Measurements from ENCODE around the gene KIF26B.
"Not testable (repeated sequence)": the region's sequence is repeated elsewhere in the genome, so short reads cannot be mapped to it uniquely, and the experiment has no call there.

Gene KIF26B

DNA sequence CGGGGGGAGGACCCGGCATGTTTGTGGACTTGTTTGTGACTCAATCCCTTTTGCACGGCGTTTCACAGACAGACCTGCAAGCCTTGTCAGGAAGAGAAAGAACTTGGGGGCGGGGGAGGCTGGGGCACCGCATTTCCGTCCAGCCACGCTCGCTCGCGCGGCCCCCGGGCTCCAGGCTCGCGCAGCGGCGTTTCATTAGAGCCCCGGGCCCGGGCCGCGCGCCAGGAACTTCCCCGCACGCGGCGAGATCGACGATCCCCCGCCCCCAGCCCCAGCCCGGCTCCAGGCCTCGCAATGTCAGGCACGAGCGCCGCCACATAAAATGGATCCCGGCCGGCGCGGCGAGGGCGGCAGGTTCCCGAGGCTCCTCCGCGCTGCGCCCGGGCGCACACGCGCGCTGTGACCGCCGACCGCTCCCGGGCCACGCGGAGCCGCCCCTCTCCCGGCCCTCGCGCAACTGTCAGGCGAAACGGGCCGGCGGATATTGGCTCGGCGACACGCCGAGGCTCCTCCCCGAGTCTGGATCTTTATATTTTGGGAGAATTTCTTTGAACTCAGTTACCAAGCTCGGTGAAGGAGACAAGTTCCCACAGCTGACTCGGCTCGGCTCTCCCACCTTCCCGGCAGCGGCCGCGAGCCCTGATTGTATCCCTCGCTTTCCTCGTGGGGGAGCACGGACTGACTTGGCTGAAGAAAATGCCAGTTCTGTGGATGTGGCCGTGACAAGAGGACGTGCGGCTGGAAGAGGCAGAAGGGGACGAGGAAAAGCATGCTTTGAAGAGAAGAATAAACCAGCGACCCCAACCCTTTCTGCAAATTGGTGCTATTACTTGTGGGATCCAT is at the start of gene KIF26B:
TSS of gene KIF26B (plus strand) at position 557 of the 843 bp plus-strand sequence. CDS start 440 bp downstream, outside the sequence.
- DNase-seq = no peak

DNA sequence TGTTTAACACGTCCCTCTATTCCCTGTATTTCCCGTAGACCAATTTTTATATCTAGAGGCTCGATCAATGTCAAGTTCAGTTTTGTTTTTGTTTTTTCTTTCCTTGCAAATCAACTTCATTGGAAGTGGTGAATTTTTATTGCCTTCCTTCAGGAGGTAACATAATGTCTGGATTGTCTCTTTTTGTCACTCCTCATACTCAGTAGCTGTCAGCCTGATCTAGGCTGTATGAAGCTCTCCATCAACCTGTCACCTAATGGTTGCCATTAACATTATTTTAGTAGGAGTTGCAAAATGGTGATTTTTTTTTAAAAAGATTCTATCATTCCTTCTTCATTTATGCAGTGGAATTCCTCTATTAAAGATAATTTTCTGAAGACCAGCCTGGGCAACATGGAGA is 49.7 kb upstream of the KIF26B start:
- no peak for DNase-seq

DNA sequence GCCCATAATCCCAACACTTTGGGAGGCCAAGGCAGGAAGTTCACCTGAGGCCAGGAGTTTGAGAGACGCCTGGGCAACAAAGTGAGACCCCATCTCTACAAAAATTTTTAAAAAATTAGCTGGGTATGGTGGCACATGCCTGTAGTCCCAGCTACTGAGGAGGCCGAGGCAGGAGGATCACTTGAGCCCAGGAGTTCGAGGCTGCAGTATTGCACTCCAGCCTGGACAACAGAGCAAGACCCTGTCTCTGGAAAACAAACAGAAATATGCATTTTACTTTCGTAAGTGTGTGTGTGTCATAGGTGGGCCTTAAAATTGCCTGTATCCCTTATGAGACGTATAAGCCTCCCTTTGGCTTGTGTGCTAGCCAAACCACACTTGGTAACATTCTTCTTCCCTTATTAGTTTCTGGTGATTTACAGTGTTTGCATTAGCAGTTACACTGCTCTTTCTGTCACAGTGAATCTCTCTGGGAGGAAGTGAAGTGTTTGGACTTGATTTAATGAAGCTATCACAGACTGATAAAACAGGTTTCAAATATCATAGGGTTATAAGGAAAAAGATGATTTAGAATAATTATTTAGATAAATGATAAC is 48.9 kb upstream of the KIF26B start:
- no peak for DNase-seq

DNA sequence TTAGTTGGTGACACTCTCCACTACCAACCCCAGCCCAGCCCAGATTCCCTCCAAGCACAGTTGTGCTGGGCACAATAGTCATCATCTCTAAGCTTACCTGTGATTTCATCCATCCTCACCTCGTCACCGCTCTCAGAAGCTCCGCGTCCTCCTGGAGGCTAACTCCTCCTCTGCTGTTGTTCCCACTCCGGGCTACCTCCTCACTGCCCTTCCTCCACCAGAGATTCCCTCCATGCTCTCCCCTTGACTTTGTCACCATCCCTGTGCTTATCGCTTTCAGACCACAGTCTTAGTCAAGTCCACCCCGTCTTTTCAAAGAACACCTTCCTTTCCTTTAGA is 47.0 kb upstream of the KIF26B start:
- no peak for DNase-seq

DNA sequence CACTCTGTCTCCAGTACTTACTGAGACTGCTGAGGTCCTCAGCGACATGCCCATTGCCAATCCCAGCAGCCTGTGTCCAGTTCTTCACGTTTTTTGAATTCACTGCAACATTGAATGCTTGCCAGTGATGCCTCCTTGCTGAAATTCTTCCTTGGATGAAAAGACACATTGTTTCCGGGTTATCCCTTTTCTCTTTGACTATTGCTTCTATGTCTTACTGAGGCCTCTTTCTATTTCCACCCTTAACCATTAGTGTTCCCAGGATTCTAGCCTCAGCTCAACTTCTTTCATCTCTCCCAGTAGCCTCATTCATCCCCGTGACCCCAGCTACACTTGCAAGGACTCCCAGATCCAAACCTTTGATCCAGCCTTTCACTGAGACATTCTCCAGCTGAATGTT is 46.5 kb upstream of the KIF26B start:
- no peak for DNase-seq

DNA sequence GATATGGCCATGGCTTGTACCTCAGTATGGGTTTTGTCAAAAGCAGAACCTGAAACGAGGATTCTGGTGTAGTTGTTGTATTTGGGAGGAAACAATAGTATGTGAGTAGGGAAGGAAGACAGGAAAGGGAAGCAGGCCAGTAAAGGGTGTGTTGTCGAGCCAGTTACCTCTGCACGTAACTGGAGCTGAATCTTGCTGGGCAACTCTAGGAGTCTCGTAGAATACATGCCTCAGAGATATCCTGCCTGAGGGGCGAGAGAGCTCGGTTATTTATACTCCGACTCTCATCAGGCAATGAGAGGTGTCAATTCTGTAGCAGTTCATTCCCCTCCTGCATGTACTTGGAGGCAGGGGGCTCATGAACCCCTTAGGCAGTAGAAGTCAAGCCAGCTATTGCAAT is 45.9 kb upstream of the KIF26B start:
- DNase-seq = no peak

DNA sequence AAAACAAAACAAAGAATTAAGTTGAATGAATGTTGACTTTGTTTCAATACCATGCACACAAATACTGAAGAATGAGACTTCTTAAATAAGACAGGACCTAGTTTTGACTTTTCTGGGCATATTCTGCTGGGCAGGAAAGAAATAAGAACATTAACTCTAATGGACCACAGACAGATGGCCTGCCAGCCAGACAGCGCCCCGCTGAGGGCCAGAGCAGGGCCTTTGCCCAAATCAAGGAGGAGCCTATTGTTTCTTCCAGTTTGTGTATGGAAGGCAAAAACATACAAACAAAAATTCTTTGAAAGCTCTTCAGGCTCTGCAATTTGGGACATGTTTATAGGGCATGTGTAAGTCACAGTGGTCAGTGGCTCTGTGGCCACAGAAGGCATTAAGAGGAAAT is 44.4 kb upstream of the KIF26B start:
- no peak for DNase-seq

DNA sequence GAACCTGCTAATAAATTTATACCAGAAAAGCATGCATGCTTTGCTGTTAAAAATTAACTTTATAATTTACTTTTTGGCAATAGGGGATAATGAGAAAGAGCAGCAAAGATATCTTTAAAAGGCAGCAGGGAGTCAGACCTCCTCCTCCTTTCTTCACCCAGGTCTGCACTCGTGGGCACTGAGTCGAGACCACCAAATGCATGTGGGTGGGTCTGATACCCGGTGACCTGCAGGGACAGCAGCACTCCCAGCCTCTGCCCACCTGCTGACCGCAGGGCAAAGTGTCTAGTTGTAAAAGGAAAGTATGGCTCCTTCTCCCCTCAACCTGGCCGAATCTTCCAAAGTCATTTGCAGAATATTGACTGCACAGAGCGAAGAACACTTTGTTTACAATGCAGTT is 43.7 kb upstream of the KIF26B start:
- no peak for DNase-seq

DNA sequence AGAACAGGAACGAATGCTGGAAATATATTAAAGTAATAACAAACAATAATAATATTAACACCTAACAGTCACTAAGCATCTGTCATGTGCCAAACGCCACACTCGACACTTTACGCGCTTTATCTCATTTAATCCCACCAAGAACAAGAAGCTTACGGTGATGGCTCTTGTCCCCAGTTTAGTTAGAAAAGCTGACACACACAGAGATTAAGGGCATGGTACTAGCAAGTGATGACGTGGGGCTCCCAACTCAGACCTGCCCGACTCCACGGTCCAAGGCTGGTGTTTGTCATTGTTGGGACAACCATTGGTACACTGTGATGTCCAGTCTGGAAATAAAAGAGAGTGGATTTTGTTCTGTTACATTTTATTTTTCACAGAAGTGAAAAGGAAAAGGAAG is 41.1 kb upstream of the KIF26B start:
- no peak for DNase-seq

DNA sequence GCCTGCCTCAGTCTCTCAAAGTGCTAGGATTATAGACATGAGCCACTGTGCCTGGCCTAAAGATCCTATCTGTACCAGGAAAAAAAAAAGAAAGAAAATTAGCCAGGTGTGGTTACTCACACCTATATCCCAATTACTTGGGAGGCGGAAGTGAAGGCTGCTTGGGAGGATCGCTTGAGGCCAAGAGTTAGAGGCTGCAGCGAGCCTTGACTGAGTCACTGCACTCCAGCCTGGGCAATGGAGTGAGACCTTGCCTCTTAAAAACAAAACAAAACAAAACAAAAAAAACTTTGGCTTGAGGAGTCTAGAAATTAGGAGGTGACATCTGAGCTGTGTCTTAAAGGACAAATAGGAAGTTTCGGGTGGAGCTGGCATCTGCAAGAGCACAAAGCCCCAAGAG is 38.7 kb upstream of the KIF26B start:
- DNase-seq = no peak

DNA sequence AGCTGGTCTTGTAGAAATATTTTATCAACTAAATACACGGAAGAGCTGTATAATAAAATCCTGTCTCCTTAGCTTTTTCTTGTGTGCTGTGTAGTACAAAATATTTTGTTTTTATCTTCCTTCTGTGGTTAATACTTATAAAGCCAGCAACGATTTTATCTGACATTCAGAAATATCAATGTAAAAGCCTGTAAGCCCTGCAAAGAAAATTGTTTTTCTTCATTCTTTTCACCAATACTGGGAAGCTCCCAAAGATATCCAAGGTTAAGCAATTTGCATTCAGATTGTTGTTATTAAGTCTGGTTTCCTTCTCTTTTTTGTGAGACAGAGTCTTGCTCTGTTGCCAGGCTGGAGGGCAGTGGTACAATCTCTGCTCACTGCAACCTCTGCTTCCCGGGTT is 38.0 kb upstream of the KIF26B start:
- no peak for DNase-seq

DNA sequence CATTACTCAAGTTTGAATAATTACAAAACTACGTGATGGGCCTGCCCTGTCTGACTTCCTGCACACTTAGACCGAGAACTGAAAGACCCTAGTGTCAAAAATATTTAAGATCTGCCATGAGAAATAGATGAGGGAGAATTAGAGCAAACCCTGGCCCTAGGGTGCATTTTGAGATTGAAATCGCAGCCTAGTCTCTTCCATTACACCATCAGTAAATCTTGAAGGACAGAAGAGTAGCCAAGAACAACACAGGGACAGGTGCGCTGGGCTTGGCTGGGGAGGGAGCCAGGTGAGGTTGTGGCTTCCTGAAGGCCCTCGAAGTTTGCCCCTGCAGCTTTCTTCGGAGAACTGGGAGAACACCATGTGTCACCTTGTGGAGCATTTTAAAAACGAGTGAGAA is 36.7 kb upstream of the KIF26B start:
- no peak for DNase-seq

DNA sequence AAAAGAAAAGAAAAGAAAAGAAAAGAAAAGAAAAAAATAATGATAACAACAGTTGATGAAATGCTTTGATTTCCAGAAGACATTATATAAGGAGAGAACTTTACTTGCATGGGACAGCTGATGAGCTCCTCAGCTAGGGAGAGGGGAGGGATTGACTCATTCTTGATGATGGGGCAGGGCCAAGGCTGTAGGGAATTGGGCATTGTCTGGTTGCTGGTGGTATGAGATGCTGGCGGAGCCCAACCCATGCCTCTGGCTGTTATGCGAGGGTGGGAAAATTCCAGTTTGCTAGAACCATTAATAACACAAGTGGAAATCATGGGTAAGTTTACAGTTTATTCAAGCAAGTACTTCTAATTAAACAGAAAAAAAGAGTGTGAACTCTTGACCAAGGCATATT is 36.0 kb upstream of the KIF26B start:
- DNase-seq = no peak

DNA sequence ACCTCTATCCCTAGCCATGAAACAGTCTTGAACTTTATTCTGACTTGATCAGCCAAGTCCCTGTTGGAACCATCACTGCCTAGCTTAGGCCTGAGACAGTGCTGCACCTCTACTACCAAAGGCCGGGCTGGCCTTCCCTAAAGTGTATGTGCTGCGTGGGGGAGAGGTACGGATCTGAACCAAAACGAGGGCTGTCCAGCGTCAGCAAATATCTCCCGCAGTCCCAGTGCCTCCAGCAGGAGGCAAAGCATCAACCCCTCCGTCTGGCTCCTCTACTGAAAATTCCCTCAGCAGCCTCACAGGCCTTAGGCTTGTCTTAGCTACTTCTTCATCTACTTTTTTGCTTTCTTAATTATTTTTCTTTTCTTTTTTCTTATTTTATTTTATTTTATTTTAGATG is 33.3 kb upstream of the KIF26B start:
- DNase-seq = no peak

DNA sequence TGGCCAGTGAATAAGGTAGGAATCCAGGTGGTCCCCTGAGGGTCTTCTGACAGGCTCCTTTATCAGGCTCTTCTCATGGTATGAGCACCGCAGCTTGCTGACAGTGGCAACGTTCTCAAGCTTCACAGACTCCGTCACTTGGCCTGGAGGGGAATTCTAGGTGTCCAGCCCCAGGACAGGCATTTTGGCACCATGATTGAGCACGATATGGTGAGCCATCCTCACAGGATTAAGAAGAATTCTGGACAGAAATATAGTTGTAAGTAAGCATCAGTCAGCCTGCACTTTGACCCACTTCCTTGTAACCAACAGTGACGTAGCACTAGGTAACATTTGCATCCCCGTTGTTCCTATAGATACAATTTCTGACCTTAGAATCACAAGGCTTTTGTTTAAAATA is 30.5 kb upstream of the KIF26B start:
- DNase-seq = no peak

DNA sequence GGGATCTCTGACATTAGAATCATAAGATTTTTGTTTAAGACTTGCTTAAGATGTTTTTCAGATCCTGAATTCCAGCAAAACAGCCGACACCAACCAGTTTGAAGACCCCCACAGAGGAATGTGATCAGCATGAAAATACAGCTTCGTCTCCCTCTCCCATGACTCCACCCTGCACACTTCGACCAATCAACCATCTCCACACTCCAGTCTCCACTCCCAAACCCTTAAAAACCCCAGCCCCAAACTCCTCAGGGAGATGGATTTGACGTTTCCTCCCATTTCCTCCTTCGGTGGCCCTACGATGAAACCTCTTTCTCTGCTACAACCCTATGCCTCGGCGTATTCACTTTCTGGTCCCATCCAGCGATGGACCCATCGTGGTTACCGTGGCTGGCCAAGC is 30.1 kb upstream of the KIF26B start:
- no peak for DNase-seq

DNA sequence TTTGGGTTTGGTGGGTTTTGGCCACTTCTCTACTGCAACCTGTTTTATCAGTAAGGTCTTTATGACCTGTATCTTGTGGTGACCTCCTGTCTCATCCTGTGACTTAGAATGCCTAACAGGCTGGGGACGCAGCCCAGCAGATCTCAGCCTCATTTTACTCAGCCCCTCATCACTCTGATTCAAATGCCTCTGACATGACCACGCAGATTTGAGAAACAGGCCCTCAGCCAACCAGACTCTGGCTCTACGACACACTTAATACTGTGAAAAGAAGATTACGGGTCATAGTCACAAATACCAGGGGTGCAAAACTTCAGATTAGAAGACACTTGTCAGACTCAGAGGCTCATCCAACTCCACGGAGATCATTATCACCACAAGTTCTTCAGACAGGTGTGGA is 28.3 kb upstream of the KIF26B start:
- no peak for DNase-seq

DNA sequence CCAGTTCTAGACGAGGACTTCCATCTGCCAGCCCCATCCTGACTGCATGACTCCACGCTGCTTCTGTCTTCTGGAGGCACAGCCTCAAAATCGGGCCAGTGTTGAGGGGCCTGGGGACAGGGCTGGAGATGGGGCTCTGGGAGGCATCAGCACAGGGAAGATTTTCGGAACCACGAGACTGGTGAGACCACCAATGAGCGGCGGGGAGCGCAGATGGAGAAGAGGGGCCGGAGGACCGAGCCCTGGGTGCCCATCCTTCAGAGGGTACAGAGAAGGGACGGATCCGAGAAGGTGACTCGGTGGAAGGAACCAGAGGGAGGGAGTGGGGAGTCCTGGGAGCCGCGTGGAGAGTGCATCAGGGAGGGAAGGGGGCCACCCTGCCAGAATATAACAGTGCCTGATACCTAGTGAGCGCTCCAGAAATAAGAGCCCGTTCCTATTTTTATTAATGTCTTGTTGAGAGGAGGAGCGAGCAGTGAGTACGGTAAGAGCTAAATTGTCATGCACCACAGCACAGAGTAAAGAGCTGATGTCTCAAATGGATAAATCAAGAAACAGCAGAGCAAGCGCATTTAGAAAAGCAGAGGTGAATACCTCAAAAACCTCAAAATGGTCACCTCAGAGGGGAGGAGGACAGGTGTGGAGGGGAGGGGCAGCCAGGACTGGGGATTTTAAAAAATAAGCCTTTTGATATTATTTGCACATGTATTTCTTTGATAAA is 26.2 kb upstream of the KIF26B start:
- no peak for DNase-seq

DNA sequence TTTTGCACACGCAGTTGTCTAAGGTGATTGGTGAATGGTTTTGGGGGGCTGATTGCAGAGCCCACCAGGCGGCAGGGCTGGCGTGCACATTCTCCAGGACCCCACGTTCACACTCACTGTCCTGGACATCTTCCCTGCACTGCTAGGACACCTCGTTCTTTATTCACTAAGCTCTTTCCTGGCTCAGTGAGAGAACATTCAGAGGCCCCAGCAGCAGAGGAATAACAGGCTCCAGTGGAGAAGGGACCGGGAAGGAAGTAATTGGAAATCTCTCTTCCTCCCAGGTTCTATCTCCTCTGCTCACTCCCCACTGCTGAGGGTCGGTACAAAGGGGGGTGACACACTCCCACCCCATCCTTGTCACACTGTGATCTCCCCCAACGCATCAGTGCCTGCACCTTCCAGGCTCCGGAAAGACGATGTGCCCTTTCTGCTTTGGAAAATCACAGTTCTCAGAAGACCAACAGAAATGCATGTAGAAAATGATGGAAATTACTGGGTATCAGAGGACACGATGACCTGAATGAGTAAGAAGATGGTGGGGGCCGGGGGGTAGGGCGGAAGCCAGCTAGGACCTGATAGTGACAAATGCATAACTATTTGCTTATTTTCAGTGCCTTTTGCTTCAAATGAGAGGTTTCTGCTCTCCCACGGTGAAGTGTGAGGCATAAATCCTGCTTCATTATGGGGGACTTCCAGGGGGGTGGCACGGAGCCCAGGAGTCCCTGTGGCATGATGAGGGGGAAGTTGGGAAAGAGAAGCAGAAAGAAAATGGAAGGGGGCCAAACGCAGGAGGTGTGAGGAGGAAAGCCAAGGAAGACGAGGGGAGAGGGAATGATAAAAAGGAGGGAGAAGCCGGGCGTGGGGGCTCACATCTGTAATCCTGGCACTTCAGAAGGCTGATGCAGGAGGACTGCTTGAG is 25.2 kb upstream of the KIF26B start:
- DNase-seq = no peak

DNA sequence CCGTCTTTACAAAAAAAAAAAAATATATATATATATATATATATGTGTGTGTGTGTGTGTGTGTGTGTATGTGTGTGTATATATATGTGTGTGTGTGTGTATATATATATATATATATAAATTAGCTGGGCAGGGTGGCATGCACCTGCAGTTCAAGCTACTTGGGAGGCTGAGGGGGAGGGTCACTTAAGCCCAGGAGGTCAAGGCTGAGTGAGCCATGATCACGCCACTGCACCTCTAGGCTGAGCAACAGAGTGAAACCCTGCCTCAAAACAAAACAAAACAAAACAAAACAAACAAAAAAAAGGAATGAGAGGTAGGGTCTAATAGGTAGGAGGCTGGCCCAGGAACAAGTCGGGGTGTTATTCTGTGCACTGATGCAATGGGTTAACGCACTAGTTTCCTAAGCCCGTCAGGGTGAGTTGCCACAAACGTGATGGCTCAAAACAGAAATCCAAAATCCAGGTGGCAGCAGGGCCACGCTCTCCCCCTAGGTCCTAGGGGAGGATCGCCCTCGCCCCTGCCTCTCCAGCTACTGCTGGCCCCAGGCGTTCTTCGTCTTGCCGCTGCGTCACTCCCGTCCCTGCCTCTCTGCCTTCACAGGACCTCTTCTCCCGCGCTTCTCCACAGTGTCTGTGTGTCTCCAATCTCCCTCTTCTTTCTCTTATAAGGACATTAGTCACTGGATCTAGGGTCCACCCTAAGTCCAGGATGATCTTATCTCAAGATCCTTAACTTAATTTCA is 24.3 kb upstream of the KIF26B start:
- not testable (repeated sequence) for DNase-seq

DNA sequence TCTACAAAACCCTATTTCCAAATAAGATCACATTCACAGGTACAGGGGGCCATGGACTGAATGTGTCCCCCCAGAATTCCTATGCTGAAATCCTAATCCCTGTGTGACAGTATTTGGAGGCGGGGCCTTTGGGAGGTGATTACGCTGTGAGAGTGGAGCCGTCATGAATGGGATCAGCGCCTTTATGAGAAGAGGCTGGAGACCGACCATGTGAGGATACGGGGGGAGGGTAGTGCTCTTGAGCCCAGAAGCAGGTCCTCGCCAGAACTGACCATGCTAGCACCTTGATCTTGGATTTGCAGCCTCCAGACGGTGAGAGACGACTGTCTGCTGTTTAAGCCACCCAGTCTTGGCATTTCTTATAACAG is 23.8 kb upstream of the KIF26B start:
- no peak for DNase-seq

DNA sequence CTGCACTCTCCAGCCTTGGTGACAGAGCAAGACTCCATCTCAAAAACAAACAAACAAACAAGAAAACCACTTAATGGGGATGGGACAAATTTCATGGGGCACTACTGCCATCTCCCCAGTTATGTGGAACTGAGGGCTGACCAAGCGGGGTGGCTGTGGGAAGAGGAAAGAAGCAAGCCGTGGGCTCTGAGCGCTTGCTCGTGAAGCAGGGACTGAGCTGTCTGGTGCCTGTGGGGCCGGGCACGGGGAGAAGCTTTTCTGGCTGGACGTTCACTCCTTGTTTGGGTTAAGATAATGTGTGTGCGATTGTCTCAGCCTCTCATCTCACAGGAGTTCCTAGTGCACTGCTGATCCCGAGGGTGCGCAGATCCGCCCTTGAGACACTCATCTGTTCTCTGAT is 22.0 kb upstream of the KIF26B start:
- DNase-seq = no peak
